ENCODE results near the gene MCF2L. TPM values are rescaled to one million over a fixed set of nuclear protein-coding genes. Genes with fewer than 3 reads are reported as not detected.

MCF2L gene
- total RNA-seq, 1 donor, result 8.0 TPM

DNA sequence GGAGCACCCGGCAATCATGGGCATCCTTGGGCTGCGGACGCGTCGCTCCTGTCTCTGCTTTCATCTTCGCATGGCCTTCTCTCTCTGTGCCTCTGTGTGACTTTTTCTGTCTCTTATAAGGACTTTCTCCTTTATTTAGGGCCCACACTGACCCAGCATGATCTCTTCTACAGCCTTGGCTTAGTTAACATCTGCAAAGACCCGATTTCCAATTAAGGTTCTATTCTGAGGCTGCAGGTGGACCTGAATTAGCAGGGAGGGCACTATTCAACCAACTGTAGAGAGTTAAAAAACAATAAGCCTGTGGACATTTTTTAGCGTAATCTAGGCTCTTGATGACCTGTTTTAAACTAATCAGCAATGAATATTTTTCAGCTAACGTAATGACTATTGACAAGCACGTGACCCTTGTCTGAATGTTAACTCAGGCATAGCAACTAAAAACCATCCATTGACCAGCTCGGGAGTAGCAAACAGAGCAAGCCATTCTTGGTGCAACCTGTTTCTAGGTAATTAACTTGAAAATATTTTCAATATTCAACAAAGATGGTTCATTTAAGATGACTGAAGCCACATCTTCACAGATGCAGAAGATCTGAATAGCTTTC, 168.8 kb downstream of the MCF2L start:
- DNase-seq (ENCODE audit: low read depth), result no peak
- H3K4me3 ChIP-seq (ENCODE audit: low read depth, low read length), result no peak overlapping the region
- no peak for TF ChIP-seq CTCF (IDR thresholded peaks at IDR 0.05; ENCODE audit: insufficient read depth, low read length)

DNA sequence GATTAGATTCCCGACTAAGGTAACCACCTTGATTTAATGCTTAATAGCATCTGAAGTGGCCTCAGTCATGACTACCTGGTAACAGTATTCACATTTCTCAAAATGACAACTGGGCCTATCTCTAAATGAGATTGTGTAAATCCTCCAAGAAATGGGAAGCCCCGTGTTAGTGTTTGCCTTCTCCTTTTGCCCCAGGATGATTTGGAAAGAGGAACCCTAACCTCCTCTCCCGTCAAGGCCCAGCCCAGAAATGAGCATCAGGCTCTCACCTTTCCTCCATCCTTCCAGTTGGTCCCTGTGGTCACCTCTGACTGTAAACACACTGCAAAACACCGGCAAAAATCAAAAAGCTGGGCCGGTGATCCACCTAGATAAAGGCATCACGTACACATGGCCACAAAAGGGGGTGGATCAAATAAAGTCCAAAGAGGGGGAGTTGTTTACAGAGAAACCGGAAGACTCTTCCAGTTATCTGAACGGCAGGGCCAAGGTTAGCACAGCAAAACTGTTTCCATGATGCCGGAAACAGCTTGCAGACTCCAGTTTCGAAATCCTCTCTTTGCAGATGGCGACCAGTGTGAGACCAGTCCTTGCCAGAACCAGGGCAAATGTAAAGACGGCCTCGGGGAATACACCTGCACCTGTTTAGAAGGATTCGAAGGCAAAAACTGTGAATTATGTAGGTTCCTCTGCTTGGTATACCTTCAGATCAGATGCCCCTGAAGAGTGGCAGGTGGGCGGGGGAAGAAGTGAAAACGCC, 170.0 kb downstream of the MCF2L start:
- DNase-seq (ENCODE audit: low read depth), result no peak
- no peak overlapping the region for H3K4me3 ChIP-seq (ENCODE audit: low read depth, low read length)
- TF ChIP-seq CTCF (IDR thresholded peaks at IDR 0.05; ENCODE audit: insufficient read depth, low read length), result no peak

DNA sequence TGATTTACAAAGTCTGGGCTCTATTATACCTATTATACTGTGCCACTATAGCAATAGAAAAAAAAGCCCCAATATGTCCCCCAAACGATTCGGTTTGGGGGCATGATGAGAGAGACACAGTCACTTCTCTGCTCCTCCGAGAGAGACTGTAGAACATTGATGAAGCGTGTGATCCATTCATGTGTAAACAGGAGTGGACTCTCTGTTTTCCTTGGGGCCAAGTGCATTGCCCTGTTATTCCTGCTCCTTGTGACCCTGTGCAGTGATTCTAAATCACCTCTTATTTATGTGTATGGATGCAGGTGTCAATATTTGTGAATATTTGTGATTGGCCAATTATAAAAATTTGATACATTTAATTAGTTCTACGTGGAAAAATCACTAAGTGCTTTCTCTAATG, 170.6 kb downstream of the MCF2L start:
- no peak overlapping the region for H3K4me3 ChIP-seq (ENCODE audit: low read depth, low read length)
- DNase-seq (ENCODE audit: low read depth), result no peak
- TF ChIP-seq CTCF (IDR thresholded peaks at IDR 0.05; ENCODE audit: insufficient read depth, low read length), result no peak

GRCh38 chr13:113140677-113141600, 171.9 kb downstream of the MCF2L start:
- H3K4me3 ChIP-seq (ENCODE audit: low read depth, low read length), result no peak overlapping the region
- no peak for TF ChIP-seq CTCF (IDR thresholded peaks at IDR 0.05; ENCODE audit: insufficient read depth, low read length)
- no peak for DNase-seq (ENCODE audit: low read depth)

- no peak overlapping the region for H3K4me3 ChIP-seq (ENCODE audit: low read depth, low read length)
- no peak for TF ChIP-seq CTCF (IDR thresholded peaks at IDR 0.05; ENCODE audit: insufficient read depth, low read length)
- DNase-seq (ENCODE audit: low read depth), result no peak
Observed at GRCh38 chr13:113141601-113141970, 172.6 kb downstream of the MCF2L start.

- no peak overlapping the region for H3K4me3 ChIP-seq (ENCODE audit: low read depth, low read length)
- no peak for TF ChIP-seq CTCF (IDR thresholded peaks at IDR 0.05; ENCODE audit: insufficient read depth, low read length)
- no peak for DNase-seq (ENCODE audit: low read depth)
Observed at GRCh38 chr13:113142876-113143275, 173.9 kb downstream of the MCF2L start.
